Upper lobe of left lung (tissue), 6 donors: Measurements from ENCODE around the gene WDR45B. TPM values are rescaled to one million over a fixed set of nuclear protein-coding genes. Genes with fewer than 3 reads are reported as not detected.
A peak's percentile ranks its signal among the peaks of the same experiment; 100 is the strongest.

Source experiments
- ATAC-seq, 2 donors: fragments of 200-7000 bp; cut with Tn5 transposase; one replicate each; pipeline ENCODE4 v1.9.1; 2022; ENCODE audit warnings: mild to moderate bottlenecking in 2 of 2, moderate library complexity in 2 of 2; ENCODE audit not compliant: low FRiP score in 2 of 2
- DNase-seq, 2 donors: peaks; one replicate each; pipeline ENCODE4 v3.0.0-alpha.2; 2019 to 2020
- H3K27ac ChIP-seq, 4 donors: fragments of 200-600 bp; sonication (generic); one replicate each; pipeline ENCODE4 v1.5.1; 2016 to 2019
- H3K27me3 ChIP-seq, 4 donors: fragments of 200-600 bp; sonication (generic); one replicate each; pipeline ENCODE4 v1.5.1; 2017 to 2019
- H3K36me3 ChIP-seq, 4 donors: fragments of 200-600 bp; sonication (generic); one replicate each; pipeline ENCODE4 v1.5.1; 2016 to 2019
- H3K4me1 ChIP-seq, 4 donors: fragments of 200-600 bp; sonication (generic); one replicate each; pipeline ENCODE4 v1.5.1; 2018 to 2019
- H3K4me3 ChIP-seq, 4 donors: fragments of 200-600 bp; sonication (generic); one replicate each; pipeline ENCODE4 v1.5.1; 2017 to 2019; ENCODE audit warnings: mild to moderate bottlenecking in 2 of 4, moderate library complexity in 1 of 4
- H3K9me3 ChIP-seq, 4 donors: fragments of 200-600 bp; sonication (generic); one replicate each; pipeline ENCODE4 v1.5.1; 2018 to 2019
- EP300 ChIP-seq, 4 donors: sonication (generic); formaldehyde crosslinking; IDR thresholded peaks; one replicate each; pipeline ENCODE4 v1.5.1; 2017; ENCODE audit warnings: antibody characterized with exemption in 4 of 4, control low read depth in 2 of 4
- POLR2A ChIP-seq, 4 donors: fragments of 450-650 bp; IDR thresholded peaks; one replicate each; pipeline ENCODE4 v1.5.1; 2016 to 2017; ENCODE audit warnings: antibody characterized with exemption in 4 of 4, mild to moderate bottlenecking in 2 of 4
- POLR2AphosphoS5 ChIP-seq, 2 donors: sonication (generic); formaldehyde crosslinking; IDR thresholded peaks; one replicate each; pipeline ENCODE4 v1.5.1; 2017; ENCODE audit warnings: antibody characterized with exemption in 2 of 2
- WGBS, 2 donors: methylation state at CpG; one replicate each; pipeline ENCODE4 v1.1.5; 2017 to 2018; 5-methylcytosine and 5-hydroxymethylcytosine counted together
- total RNA-seq, 6 donors: library from RNA; depleted of rRNA in 4 of 6; stranded (reverse); fragments of >200 nt in 4 of 6; gene quantifications; one replicate each; pipeline versions ENCODE4 v1.1.0 to v1.2.1, GENCODE V29; 2016 to 2021
- TF ChIP-seq, protein P1 (sequence below), 6 experiments: fragments of 450-650 bp in 4 of 6; fragments of 200-600 bp in 2 of 6; sonication (generic) in 2 of 6; IDR thresholded peaks; one replicate each; pipeline ENCODE4 v1.5.1; 2016 to 2019; ENCODE audit warnings: antibody characterized with exemption in 6 of 6
- donor health status: DM: no; HTN: no; CAD: no; lungs with moderate emphysema.
- donor health status: DM: no; HTN: yes; CAD: no; lungs with severe emphysema.

The WDR45B gene
- total RNA-seq, 6 donors from 2014 or later = 54.9 to 90.0 (median 74.3) TPM

DNA sequence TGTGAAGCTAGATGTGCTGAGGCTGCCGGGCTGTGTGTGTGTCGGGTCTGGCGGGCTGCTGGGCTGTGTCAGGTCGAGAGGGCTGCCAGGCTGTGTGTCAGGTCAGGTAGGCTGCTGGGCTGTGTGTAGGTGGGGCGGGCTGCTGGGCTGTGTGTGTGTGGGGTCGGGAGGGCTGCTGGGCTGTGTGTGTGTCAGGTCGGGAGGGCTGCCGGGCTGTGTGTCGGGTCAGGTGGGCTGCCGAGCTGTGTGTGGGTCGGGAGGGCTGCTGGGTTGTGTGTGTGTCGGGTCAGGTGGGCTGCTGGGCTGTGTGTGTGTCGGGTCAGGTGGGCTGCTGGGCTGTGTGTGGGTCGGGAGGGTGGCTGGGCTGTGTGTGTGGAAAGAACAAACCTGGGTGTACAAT is 8.6 kb downstream of the WDR45B start:
- peaks cover 0 to 11% (median 0%) of the 10 kb centered on the region in 4 donors for H3K4me1 ChIP-seq

DNA sequence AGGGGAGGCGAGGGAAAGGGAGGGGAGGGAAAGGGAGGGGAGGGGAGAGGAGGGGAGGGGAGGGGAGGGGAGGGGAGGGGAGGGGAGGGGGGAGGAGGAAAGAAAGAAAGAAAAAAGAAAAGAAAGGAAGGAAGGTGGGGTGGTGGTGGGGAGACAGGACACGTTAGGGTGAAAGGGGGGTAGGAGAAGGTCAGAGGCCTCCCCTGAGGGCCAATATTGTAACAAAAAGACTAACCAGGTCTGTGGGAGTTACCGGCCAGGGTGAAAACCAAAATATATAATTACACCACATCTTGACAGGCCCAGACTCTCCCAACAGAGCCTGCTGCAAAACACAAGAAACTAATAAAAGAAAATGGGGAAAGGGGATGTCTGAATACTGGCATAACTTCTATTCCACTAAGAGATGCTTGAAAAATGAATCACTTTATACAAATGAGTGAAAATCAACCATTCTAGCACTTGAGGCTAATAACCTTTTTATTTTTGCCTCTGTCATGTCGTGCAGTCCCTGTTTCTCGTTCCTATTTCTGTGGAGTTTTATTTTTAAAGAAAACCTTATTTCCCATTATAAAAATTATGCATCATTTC is 10.0 kb downstream of the WDR45B start:
- H3K9me3 ChIP-seq = peaks cover 0 to 6% (median 0%) of the 10 kb centered on the region in 4 donors
- H3K36me3 ChIP-seq = peaks cover 6 to 53% (median 28%) of the 10 kb centered on the region in 4 donors
- TF ChIP-seq POLR2A (IDR thresholded peaks at IDR 0.05) (no peak), POLR2AphosphoS5 (IDR thresholded peaks at IDR 0.05) (no peak), EP300 (IDR thresholded peaks at IDR 0.05) (no peak)
- TF ChIP-seq, protein P1, sequence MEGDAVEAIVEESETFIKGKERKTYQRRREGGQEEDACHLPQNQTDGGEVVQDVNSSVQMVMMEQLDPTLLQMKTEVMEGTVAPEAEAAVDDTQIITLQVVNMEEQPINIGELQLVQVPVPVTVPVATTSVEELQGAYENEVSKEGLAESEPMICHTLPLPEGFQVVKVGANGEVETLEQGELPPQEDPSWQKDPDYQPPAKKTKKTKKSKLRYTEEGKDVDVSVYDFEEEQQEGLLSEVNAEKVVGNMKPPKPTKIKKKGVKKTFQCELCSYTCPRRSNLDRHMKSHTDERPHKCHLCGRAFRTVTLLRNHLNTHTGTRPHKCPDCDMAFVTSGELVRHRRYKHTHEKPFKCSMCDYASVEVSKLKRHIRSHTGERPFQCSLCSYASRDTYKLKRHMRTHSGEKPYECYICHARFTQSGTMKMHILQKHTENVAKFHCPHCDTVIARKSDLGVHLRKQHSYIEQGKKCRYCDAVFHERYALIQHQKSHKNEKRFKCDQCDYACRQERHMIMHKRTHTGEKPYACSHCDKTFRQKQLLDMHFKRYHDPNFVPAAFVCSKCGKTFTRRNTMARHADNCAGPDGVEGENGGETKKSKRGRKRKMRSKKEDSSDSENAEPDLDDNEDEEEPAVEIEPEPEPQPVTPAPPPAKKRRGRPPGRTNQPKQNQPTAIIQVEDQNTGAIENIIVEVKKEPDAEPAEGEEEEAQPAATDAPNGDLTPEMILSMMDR (IDR thresholded peaks at IDR 0.05) = no peak
- WGBS, 2 donors = 77 to 89% methylated on average over 4 to 5 of the region's 5 CpGs
- H3K27me3 ChIP-seq = no peaks in the 10 kb centered on the region
- H3K4me3 ChIP-seq = no peak overlapping the region
- H3K4me1 ChIP-seq = peaks cover 0 to 11% (median 0%) of the 10 kb centered on the region in 4 donors
- ATAC-seq = no peak
- no peak overlapping the region for H3K27ac ChIP-seq
- no peak for DNase-seq

More for the DNA sequence above, 8.6 kb downstream of the WDR45B start:
- H3K9me3 ChIP-seq = peaks cover 0 to 6% (median 0%) of the 10 kb centered on the region in 4 donors
- peaks cover 14 to 53% (median 36%) of the 10 kb centered on the region in 4 donors for H3K36me3 ChIP-seq
- no peak for DNase-seq
- H3K4me3 ChIP-seq = no peak overlapping the region
- H3K27me3 ChIP-seq = no peaks in the 10 kb centered on the region
- WGBS, 2 donors = 81 to 82% methylated on average over 7 to 13 of the region's 14 CpGs
- ATAC-seq = peak in 1 of 2 donors; percentile 26
- no peak for TF ChIP-seq POLR2AphosphoS5 (IDR thresholded peaks at IDR 0.05)
- TF ChIP-seq EP300 (IDR thresholded peaks at IDR 0.05) = no peak
- no peak for TF ChIP-seq POLR2A (IDR thresholded peaks at IDR 0.05)
- TF ChIP-seq, protein P1 (IDR thresholded peaks at IDR 0.05) = no peak
- no peak overlapping the region for H3K27ac ChIP-seq

DNA sequence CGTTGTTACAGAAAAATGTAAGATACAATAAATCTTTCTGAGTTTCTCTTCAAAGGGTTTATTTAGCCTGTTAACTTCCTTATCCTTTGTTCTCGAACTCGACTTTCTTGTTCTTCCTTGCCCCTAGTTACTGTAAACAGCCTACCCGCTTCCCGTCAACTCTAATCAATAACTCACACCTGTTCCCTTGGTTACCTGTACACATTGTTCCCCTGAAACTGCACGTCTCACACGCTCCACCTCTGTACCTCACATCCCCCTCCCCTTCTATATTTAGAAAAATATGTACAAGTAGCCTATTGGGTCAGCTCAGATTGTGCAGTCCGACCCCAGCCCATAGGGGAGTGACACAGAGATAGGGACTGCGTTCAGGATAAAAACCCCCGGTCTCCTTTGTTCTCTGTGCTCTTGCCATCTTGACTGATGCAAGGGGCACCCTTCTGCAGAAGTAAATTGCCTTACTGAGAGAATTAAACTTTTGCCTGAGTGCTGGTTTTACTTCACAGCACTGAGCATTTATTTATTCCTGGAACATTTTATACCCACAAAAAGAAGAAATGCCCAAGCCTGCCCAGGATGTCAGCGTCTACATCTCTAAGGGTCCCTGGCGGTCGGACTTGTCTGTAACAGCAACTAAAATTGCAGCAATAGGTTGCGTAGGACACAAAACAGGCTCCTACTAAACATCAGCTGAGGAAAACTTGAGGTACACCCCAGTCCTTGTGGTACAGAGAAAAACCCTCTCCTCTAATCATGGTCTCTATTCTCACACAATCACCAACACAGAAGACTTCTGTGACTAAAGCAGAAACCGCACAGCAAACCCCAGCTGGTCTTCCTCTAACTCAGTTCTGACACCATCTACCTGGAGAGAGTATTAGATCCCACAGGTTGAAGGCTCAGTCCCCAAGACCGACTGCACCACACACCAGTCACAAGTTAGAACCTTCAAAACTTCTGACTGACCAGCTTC is 11.3 kb downstream of the WDR45B start:
- Histone ChIP-seq H3K4me1 (peaks cover 0 to 11% (median 0%) of the 10 kb centered on the region in 4 donors), H3K9me3 (peaks cover 0 to 6% (median 0%) of the 10 kb centered on the region in 4 donors), H3K4me3 (no peak overlapping the region), H3K36me3 (peaks cover 0 to 46% (median 14%) of the 10 kb centered on the region in 4 donors), H3K27ac (peak overlapping the region in 1 of 4 donors; percentile 2), H3K27me3 (no peaks in the 10 kb centered on the region)
- ATAC-seq (no peak), DNase-seq (no peak)
- 77 to 82% methylated on average over 16 of the region's 16 CpGs for WGBS, 2 donors
- no peak for TF ChIP-seq POLR2AphosphoS5 (IDR thresholded peaks at IDR 0.05)

DNA sequence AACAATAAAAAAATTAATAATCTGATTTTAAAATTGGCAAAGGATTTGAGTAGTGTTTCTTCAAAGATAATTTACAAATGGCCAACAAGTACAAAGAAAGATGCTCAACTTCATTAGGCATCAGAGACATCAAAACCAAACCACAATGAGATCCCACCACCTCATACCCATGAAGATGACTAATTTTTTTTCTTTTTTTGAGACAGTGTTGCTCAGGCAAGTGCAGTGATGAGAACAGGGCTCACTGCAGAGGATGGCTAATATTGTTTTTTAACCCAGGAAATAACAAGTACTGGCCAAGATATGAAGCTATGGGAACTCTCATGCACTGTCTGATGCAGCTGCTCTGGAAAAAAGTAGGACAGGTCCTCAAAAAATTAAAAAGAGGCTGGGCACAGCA is 14.9 kb downstream of the WDR45B start:
- no peak overlapping the region for H3K4me3 ChIP-seq
- no peaks in the 10 kb centered on the region for H3K27me3 ChIP-seq
- peaks cover 8 to 43% (median 20%) of the 10 kb centered on the region in 4 donors for H3K36me3 ChIP-seq
- H3K4me1 ChIP-seq = no peaks in the 10 kb centered on the region
- TF ChIP-seq EP300 (IDR thresholded peaks at IDR 0.05) = no peak
- no peak for TF ChIP-seq POLR2AphosphoS5 (IDR thresholded peaks at IDR 0.05)
- TF ChIP-seq, protein P1 (IDR thresholded peaks at IDR 0.05) = no peak
- no peak for TF ChIP-seq POLR2A (IDR thresholded peaks at IDR 0.05)
- no peak for DNase-seq
- peaks cover 0 to 6% (median 0%) of the 10 kb centered on the region in 4 donors for H3K9me3 ChIP-seq
- H3K27ac ChIP-seq = no peak overlapping the region
- no peak for ATAC-seq

GRCh38 chr17:82632451-82632850 is 15.8 kb downstream of the WDR45B start:
- TF ChIP-seq POLR2A (IDR thresholded peaks at IDR 0.05) (no peak), POLR2AphosphoS5 (IDR thresholded peaks at IDR 0.05) (no peak)
- TF ChIP-seq, protein P1 (IDR thresholded peaks at IDR 0.05) = no peak

More at GRCh38 chr17:82632451-82632850, 15.8 kb downstream of the WDR45B start:
- Histone ChIP-seq H3K36me3 (peaks cover 8 to 52% (median 29%) of the 10 kb centered on the region in 4 donors), H3K4me1 (no peaks in the 10 kb centered on the region), H3K9me3 (peaks cover 0 to 6% (median 0%) of the 10 kb centered on the region in 4 donors), H3K27me3 (no peaks in the 10 kb centered on the region), H3K4me3 (no peak overlapping the region), H3K27ac (no peak overlapping the region)
- ATAC-seq (no peak), DNase-seq (no peak)
- 82 to 95% methylated on average over 8 of the region's 8 CpGs for WGBS, 2 donors
